H1 (cell line): ENCODE measurements around the gene KIAA0930. TPM values are rescaled to one million over a fixed set of nuclear protein-coding genes. Genes with fewer than 3 reads are reported as not detected.

Experiments
- MAFK ChIP-seq: IDR thresholded peaks from 2 replicates; pipeline ENCODE4 v1.6.1; 2012; ENCODE audit warnings: low read depth, mild to moderate bottlenecking, improper control_type of control experiment, low read length
- polyA plus RNA-seq, 7 experiments: library from polyadenylated mRNA; depleted of rRNA in 3 of 7; stranded (reverse) in 5 of 7; unstranded in 2 of 7; fragments of >200 nt in 5 of 7; fragments of 200-250 nt in 2 of 7; gene quantifications; 1 replicate in 5 of 7; 2 replicates in 1 of 7; 4 replicates in 1 of 7; pipeline versions ENCODE4 v1.2.1 to v1.2.3, GENCODE V29; 2011 to 2013; ENCODE audit warnings: missing spikeins in 2 of 7, mixed read lengths in 2 of 7
- total RNA-seq: library from RNA; stranded (reverse); fragmentation: NEBNext Ultra II Directional; extraction: Animal tissue kit (Norgen Biotek cat#: 25700); gene quantifications from 2 replicates; pipeline ENCODE4 v1.2.1, GENCODE V29; 2021
- TF ChIP-seq, protein P1 (sequence below): fragments of 300-600 bp; sonication (generic); IDR thresholded peaks from 2 replicates; pipeline ENCODE4 v1.7.1; 2012; ENCODE audit warnings: low read length, moderate library complexity, mild to moderate bottlenecking, inconsistent platforms; ENCODE audit not compliant: insufficient replicate concordance

The KIAA0930 gene
- total and polyA plus RNA-seq, 2 of the 8 experiments (the other 6 are each of a cell fraction or from before 2014, with no cell fraction given): 61.9 to 66.1 TPM

- TF ChIP-seq, protein P1, sequence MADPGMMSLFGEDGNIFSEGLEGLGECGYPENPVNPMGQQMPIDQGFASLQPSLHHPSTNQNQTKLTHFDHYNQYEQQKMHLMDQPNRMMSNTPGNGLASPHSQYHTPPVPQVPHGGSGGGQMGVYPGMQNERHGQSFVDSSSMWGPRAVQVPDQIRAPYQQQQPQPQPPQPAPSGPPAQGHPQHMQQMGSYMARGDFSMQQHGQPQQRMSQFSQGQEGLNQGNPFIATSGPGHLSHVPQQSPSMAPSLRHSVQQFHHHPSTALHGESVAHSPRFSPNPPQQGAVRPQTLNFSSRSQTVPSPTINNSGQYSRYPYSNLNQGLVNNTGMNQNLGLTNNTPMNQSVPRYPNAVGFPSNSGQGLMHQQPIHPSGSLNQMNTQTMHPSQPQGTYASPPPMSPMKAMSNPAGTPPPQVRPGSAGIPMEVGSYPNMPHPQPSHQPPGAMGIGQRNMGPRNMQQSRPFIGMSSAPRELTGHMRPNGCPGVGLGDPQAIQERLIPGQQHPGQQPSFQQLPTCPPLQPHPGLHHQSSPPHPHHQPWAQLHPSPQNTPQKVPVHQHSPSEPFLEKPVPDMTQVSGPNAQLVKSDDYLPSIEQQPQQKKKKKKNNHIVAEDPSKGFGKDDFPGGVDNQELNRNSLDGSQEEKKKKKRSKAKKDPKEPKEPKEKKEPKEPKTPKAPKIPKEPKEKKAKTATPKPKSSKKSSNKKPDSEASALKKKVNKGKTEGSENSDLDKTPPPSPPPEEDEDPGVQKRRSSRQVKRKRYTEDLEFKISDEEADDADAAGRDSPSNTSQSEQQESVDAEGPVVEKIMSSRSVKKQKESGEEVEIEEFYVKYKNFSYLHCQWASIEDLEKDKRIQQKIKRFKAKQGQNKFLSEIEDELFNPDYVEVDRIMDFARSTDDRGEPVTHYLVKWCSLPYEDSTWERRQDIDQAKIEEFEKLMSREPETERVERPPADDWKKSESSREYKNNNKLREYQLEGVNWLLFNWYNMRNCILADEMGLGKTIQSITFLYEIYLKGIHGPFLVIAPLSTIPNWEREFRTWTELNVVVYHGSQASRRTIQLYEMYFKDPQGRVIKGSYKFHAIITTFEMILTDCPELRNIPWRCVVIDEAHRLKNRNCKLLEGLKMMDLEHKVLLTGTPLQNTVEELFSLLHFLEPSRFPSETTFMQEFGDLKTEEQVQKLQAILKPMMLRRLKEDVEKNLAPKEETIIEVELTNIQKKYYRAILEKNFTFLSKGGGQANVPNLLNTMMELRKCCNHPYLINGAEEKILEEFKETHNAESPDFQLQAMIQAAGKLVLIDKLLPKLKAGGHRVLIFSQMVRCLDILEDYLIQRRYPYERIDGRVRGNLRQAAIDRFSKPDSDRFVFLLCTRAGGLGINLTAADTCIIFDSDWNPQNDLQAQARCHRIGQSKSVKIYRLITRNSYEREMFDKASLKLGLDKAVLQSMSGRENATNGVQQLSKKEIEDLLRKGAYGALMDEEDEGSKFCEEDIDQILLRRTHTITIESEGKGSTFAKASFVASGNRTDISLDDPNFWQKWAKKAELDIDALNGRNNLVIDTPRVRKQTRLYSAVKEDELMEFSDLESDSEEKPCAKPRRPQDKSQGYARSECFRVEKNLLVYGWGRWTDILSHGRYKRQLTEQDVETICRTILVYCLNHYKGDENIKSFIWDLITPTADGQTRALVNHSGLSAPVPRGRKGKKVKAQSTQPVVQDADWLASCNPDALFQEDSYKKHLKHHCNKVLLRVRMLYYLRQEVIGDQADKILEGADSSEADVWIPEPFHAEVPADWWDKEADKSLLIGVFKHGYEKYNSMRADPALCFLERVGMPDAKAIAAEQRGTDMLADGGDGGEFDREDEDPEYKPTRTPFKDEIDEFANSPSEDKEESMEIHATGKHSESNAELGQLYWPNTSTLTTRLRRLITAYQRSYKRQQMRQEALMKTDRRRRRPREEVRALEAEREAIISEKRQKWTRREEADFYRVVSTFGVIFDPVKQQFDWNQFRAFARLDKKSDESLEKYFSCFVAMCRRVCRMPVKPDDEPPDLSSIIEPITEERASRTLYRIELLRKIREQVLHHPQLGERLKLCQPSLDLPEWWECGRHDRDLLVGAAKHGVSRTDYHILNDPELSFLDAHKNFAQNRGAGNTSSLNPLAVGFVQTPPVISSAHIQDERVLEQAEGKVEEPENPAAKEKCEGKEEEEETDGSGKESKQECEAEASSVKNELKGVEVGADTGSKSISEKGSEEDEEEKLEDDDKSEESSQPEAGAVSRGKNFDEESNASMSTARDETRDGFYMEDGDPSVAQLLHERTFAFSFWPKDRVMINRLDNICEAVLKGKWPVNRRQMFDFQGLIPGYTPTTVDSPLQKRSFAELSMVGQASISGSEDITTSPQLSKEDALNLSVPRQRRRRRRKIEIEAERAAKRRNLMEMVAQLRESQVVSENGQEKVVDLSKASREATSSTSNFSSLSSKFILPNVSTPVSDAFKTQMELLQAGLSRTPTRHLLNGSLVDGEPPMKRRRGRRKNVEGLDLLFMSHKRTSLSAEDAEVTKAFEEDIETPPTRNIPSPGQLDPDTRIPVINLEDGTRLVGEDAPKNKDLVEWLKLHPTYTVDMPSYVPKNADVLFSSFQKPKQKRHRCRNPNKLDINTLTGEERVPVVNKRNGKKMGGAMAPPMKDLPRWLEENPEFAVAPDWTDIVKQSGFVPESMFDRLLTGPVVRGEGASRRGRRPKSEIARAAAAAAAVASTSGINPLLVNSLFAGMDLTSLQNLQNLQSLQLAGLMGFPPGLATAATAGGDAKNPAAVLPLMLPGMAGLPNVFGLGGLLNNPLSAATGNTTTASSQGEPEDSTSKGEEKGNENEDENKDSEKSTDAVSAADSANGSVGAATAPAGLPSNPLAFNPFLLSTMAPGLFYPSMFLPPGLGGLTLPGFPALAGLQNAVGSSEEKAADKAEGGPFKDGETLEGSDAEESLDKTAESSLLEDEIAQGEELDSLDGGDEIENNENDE: no peak
- TF ChIP-seq MAFK: no peak
Observed at GRCh38 chr22:45142376-45142775, 98.3 kb downstream of the KIAA0930 start (continued).
